ENCODE data around the gene C10orf71.

DNA sequence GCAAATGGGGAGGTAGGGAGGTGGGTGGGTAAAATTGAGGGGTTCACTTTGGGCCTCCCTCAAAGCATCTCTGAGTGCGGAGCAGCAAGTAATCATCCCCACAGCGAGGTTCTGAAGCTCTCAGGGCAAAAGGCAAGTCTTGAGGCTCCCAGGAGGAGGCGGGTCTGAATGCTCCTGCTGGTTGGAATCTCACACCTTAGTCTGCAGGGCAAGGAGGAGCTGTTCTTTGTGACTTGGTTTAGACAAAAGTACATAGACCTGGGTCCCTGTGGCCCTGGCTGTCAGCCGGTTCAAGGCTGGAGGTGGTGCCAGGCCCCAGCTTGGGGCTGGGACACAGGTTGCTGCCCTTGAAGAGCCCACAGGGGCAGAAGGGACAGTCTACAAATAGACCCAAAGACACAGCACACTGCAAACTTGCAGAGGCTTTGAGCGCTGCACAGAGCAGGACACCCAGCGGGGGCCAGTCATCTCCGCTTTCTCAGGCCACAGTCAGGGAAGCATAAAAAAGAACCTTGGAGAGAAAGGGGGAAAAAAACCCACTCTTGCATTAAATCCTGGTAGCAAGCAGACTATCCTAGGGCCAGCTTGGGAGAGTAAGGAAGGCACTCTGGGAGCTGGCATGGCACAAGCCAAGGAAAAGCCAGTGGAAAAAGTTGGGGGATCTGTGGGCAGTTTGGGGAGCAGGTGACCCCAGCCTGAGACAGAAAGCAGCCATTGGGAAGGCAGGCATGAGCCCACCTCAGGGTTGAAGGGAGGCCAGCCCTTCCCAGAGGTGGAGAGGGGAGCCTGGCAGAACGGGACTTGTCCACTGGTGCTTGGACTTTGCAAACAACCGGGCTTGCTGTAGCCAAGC is 926 bp upstream of the C10orf71 start:
- TF ChIP-seq EP300 (IDR thresholded peaks at IDR 0.05): no peak
- TF ChIP-seq, protein P1, sequence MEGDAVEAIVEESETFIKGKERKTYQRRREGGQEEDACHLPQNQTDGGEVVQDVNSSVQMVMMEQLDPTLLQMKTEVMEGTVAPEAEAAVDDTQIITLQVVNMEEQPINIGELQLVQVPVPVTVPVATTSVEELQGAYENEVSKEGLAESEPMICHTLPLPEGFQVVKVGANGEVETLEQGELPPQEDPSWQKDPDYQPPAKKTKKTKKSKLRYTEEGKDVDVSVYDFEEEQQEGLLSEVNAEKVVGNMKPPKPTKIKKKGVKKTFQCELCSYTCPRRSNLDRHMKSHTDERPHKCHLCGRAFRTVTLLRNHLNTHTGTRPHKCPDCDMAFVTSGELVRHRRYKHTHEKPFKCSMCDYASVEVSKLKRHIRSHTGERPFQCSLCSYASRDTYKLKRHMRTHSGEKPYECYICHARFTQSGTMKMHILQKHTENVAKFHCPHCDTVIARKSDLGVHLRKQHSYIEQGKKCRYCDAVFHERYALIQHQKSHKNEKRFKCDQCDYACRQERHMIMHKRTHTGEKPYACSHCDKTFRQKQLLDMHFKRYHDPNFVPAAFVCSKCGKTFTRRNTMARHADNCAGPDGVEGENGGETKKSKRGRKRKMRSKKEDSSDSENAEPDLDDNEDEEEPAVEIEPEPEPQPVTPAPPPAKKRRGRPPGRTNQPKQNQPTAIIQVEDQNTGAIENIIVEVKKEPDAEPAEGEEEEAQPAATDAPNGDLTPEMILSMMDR (IDR thresholded peaks at IDR 0.05): no peak
